Tibial artery (tissue), 4 donors: ENCODE data around the gene PHKG2.

ENCODE experiments used
- DNase-seq, 2 donors: peaks; one replicate each; pipeline ENCODE4 v3.0.0-alpha.2; 2019
- H3K27ac ChIP-seq, 2 donors: fragments of 200-600 bp; sonication (generic) in 1 of 2; 1 replicate in 1 of 2; 2 replicates in 1 of 2; pipeline ENCODE4 v1.5.1; 2018 to 2019; ENCODE audit warnings: mild to moderate bottlenecking in 1 of 2
- H3K27me3 ChIP-seq, 2 donors: fragments of 200-600 bp; sonication (generic) in 1 of 2; one replicate each; pipeline versions ENCODE4 v1.5.1 to v1.6.0; 2016 to 2019
- H3K36me3 ChIP-seq, 3 donors: fragments of 200-600 bp; sonication (generic) in 2 of 3; one replicate each; pipeline ENCODE4 v1.5.1; 2016 to 2019; ENCODE audit warnings: mild to moderate bottlenecking in 2 of 3
- H3K4me1 ChIP-seq, 4 donors: fragments of 200-600 bp; sonication (generic) in 2 of 4; 1 replicate in 3 of 4; 2 replicates in 1 of 4; pipeline ENCODE4 v1.5.1; 2016 to 2019
- H3K4me3 ChIP-seq, 2 donors: fragments of 200-600 bp; sonication (generic) in 1 of 2; 1 replicate in 1 of 2; 2 replicates in 1 of 2; pipeline ENCODE4 v1.5.1; 2018 to 2019; ENCODE audit warnings: mild to moderate bottlenecking in 2 of 2
- H3K9me3 ChIP-seq, 3 donors: fragments of 200-600 bp; sonication (generic) in 1 of 3; one replicate each; pipeline ENCODE4 v1.5.1; 2016 to 2019
- CTCF ChIP-seq, 2 experiments: fragments of 200-600 bp in 1 of 2; fragments of 450-650 bp in 1 of 2; IDR thresholded peaks; one replicate each; pipeline ENCODE4 v1.5.1; 2017 to 2019; ENCODE audit warnings: antibody characterized with exemption in 2 of 2, mild to moderate bottlenecking in 1 of 2, moderate library complexity in 1 of 2
- intact Hi-C: fragments of 100-400 bp; cut with DNase I; formaldehyde crosslinking; loops from one replicate; pipeline ENCODE4 v1.15.0; 2023; ENCODE audit warnings: low total_unique reads

PHKG2 gene

DNA sequence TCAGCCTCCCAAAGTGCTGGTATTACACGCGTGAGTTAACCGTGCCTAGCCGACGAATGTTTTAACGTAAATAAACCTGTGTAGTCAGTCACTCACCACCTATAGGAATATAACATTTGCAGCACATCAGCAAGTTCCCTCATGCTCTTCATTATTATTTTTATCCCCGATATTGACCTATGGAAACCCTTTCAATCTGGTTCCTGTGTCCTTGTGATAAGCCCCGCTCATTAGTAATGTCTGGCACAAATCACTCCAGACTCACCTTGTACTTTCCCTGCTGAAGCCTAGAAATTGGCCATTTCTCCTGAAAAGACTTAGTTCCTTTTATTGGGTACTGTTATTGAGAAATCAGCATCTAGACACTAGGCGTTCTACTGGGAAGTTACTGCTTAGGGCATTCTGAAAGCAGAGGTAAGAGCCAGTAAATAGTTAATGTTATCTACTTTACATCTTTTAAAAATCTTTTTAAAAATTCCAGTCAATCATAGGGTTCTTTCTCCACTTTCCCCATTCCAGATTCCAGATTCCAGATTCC is 1.5 kb upstream of the PHKG2 start:
- peaks cover 0 to 29% (median 12%) of the 10 kb centered on the region in 4 donors for H3K4me1 ChIP-seq
- no peaks in the 10 kb centered on the region for H3K27me3 ChIP-seq
- H3K4me3 ChIP-seq: no peak overlapping the region
- peaks cover 6 to 32% (median 9%) of the 10 kb centered on the region in 3 donors for H3K36me3 ChIP-seq
- peak overlapping the region; percentile 67 to 84 for H3K27ac ChIP-seq
- H3K9me3 ChIP-seq: no peaks in the 10 kb centered on the region
- no peak for TF ChIP-seq CTCF (IDR thresholded peaks at IDR 0.05)
- intact Hi-C loops: loop anchor here (10.0 kb wide), 1 partner anchor 58 kb away; no protein-coding TSS in a partner anchor
- no peak for DNase-seq

DNA sequence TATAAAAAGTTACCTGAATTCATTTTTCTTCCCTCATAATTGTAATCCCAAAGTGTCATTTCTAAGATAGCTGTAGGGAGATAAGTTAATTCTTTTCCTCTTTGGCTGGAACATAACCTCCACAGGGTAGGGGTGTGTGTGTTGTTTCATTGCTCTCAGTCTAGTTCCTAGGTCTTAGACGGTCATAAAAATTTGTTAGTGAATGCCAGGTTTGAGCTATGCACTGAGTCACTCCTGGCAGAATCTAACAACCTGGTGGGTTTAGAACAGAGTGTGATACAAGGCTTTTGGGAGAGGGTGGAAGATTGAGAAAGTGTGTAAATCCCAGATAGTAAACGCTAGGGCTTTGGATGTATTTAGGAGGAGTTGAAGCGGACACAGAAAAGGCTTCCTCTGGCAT is 894 bp upstream of the PHKG2 start:
- H3K9me3 ChIP-seq: no peaks in the 10 kb centered on the region
- DNase-seq: no peak
- peak overlapping the region; percentile 89 to 99 for H3K4me3 ChIP-seq
- H3K27me3 ChIP-seq: no peaks in the 10 kb centered on the region
- H3K4me1 ChIP-seq: peaks cover 0 to 24% (median 9%) of the 10 kb centered on the region in 4 donors
- no peak for TF ChIP-seq CTCF (IDR thresholded peaks at IDR 0.05)
- peaks cover 6 to 38% (median 9%) of the 10 kb centered on the region in 3 donors for H3K36me3 ChIP-seq
- intact Hi-C loops: loop anchor here (10.0 kb wide), 1 partner anchor 57 kb away; no protein-coding TSS in a partner anchor
- H3K27ac ChIP-seq: peak overlapping the region; percentile 67 to 84

- DNase-seq: no peak
- no peak for TF ChIP-seq CTCF (IDR thresholded peaks at IDR 0.05)
- Histone ChIP-seq H3K4me3 (peak overlapping the region; percentile 89 to 99), H3K27me3 (no peaks in the 10 kb centered on the region), H3K4me1 (peaks cover 0 to 24% (median 9%) of the 10 kb centered on the region in 4 donors), H3K27ac (peak overlapping the region; percentile 67 to 84), H3K9me3 (no peaks in the 10 kb centered on the region), H3K36me3 (peaks cover 6 to 46% (median 16%) of the 10 kb centered on the region in 3 donors)
- intact Hi-C loops: loop anchor here (10.0 kb wide), 1 partner anchor 56 kb away; no protein-coding TSS in a partner anchor
These were observed 615 bp downstream of the PHKG2 start for GRCh38 chr16:30748634-30749445.

DNA sequence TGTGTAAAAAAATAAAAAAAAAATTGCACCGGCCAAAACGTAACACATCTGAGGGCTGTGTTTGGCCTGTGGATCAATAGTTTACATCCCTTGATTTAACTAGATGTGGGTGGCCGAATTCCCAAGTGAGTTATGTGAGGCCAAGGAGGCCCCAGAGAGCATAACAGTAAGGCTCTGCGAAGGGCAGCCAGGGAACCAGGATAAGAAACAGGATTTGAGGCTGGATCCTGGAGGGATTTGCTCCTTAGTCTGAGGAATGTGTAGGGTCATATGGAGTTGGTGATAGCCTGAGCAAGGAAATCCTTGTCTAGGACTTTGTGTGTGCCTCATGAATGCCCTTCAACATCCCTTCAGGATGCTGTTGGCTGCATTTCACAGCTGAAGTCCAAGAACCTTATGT is 2.0 kb downstream of the PHKG2 start:
- H3K36me3 ChIP-seq: peaks cover 13 to 46% (median 26%) of the 10 kb centered on the region in 3 donors
- H3K4me3 ChIP-seq: no peak overlapping the region
- no peak for DNase-seq
- no peak for TF ChIP-seq CTCF (IDR thresholded peaks at IDR 0.05)
- H3K4me1 ChIP-seq: peaks cover 0 to 24% (median 9%) of the 10 kb centered on the region in 4 donors
- intact Hi-C loops: no loop called here
- H3K27me3 ChIP-seq: no peaks in the 10 kb centered on the region
- H3K9me3 ChIP-seq: no peaks in the 10 kb centered on the region
- no peak overlapping the region for H3K27ac ChIP-seq

GRCh38 chr16:30750876-30751465 is 2.7 kb downstream of the PHKG2 start:
- Histone ChIP-seq H3K27ac (no peak overlapping the region), H3K9me3 (no peaks in the 10 kb centered on the region), H3K4me1 (peaks cover 0 to 24% (median 9%) of the 10 kb centered on the region in 4 donors), H3K27me3 (no peaks in the 10 kb centered on the region), H3K36me3 (peaks cover 14 to 51% (median 26%) of the 10 kb centered on the region in 3 donors), H3K4me3 (no peak overlapping the region)
- intact Hi-C loops: no loop called here
- no peak for DNase-seq
- TF ChIP-seq CTCF (IDR thresholded peaks at IDR 0.05): no peak
